ENCODE data around the gene TTC19. TPM values are rescaled to one million over a fixed set of nuclear protein-coding genes. Genes with fewer than 3 reads are reported as not detected.

Gene TTC19
- total and polyA plus RNA-seq, 2 experiments from 2014 or later, result 30.3 to 93.5 TPM

DNA sequence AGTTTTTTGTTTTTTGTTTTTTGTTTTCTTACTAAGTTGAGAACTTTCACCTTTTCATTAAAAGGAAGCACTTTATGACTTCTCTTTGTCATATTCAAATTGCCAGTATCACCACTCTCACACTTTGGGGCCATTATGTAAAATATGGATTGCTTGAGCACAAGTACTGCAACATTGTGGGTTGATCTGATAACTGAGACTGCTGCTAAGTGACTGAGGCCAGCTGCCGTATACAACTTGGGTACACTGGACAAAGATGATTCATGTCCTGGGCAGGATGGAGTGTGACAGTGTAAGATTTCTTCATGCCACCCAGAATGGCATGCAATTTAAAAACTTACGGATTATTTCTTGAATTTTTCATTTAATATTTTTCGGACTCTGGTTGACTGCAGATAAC is 7.8 kb downstream of the TTC19 start:
- Histone ChIP-seq H3K9me2 (ENCODE audit: insufficient read depth) (no peaks in the 10 kb centered on the region), H3K79me2 (replicated peaks; ENCODE audit: insufficient read depth) (peaks cover 27% of the 10 kb centered on the region), H2AFZ (no peak overlapping the region), H3K27ac (ENCODE audit: low read depth) (no peak overlapping the region), H3K4me1 (ENCODE audit: insufficient read depth) (no peaks in the 10 kb centered on the region), H3K4me2 (no peak overlapping the region), H4K20me1 (replicated peaks; ENCODE audit: insufficient read depth) (peaks cover 10% of the 10 kb centered on the region), H3K27me3 (ENCODE audit: insufficient read depth) (no peaks in the 10 kb centered on the region), H3F3A (replicated peaks; ENCODE audit: low read depth) (no peaks in the 10 kb centered on the region; the same call in 1 of the 2 replicates), H3K4me3 (no peak overlapping the region), H3K36me3 (ENCODE audit: insufficient read depth) (peaks cover 69% of the 10 kb centered on the region)
- H3K36me3 Mint-ChIP-seq (ENCODE audit: low read depth), result peaks cover 90% of the 10 kb centered on the region
- no peak overlapping the region for H3K4me3 Mint-ChIP-seq
- TF ChIP-seq EZH2phosphoT487 (IDR thresholded peaks at IDR 0.05; ENCODE audit: unreplicated experiment) (no peak), EZH2 (IDR thresholded peaks at IDR 0.05; ENCODE audit: low read depth, unreplicated experiment) (no peak), CREB1 (CRISPR knock-in tag; IDR thresholded peaks at IDR 0.05; ENCODE audit: low read depth) (no peak), STAT1 (IDR thresholded peaks at IDR 0.05; ENCODE audit: unreplicated experiment) (no peak), POLR2AphosphoS5 (IDR thresholded peaks at IDR 0.05; ENCODE audit: low read depth) (no peak), ZNF331 (CRISPR knock-in tag; IDR thresholded peaks at IDR 0.05; ENCODE audit: low read depth) (no peak), NANOG (IDR thresholded peaks at IDR 0.05; ENCODE audit: borderline replicate concordance) (no peak), JUNB (IDR thresholded peaks at IDR 0.05; ENCODE audit: unreplicated experiment) (no peak), ZNF114 (CRISPR knock-in tag; IDR thresholded peaks at IDR 0.05) (no peak)
- TF ChIP-seq, protein P1, sequence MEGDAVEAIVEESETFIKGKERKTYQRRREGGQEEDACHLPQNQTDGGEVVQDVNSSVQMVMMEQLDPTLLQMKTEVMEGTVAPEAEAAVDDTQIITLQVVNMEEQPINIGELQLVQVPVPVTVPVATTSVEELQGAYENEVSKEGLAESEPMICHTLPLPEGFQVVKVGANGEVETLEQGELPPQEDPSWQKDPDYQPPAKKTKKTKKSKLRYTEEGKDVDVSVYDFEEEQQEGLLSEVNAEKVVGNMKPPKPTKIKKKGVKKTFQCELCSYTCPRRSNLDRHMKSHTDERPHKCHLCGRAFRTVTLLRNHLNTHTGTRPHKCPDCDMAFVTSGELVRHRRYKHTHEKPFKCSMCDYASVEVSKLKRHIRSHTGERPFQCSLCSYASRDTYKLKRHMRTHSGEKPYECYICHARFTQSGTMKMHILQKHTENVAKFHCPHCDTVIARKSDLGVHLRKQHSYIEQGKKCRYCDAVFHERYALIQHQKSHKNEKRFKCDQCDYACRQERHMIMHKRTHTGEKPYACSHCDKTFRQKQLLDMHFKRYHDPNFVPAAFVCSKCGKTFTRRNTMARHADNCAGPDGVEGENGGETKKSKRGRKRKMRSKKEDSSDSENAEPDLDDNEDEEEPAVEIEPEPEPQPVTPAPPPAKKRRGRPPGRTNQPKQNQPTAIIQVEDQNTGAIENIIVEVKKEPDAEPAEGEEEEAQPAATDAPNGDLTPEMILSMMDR (conservative IDR thresholded peaks at IDR 0.05; ENCODE audit: low read depth in 2 of 2), result no peak
- TF ChIP-seq, protein P2, sequence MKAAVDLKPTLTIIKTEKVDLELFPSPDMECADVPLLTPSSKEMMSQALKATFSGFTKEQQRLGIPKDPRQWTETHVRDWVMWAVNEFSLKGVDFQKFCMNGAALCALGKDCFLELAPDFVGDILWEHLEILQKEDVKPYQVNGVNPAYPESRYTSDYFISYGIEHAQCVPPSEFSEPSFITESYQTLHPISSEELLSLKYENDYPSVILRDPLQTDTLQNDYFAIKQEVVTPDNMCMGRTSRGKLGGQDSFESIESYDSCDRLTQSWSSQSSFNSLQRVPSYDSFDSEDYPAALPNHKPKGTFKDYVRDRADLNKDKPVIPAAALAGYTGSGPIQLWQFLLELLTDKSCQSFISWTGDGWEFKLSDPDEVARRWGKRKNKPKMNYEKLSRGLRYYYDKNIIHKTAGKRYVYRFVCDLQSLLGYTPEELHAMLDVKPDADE (IDR thresholded peaks at IDR 0.05), result no peak
- TF ChIP-seq, protein P3, sequence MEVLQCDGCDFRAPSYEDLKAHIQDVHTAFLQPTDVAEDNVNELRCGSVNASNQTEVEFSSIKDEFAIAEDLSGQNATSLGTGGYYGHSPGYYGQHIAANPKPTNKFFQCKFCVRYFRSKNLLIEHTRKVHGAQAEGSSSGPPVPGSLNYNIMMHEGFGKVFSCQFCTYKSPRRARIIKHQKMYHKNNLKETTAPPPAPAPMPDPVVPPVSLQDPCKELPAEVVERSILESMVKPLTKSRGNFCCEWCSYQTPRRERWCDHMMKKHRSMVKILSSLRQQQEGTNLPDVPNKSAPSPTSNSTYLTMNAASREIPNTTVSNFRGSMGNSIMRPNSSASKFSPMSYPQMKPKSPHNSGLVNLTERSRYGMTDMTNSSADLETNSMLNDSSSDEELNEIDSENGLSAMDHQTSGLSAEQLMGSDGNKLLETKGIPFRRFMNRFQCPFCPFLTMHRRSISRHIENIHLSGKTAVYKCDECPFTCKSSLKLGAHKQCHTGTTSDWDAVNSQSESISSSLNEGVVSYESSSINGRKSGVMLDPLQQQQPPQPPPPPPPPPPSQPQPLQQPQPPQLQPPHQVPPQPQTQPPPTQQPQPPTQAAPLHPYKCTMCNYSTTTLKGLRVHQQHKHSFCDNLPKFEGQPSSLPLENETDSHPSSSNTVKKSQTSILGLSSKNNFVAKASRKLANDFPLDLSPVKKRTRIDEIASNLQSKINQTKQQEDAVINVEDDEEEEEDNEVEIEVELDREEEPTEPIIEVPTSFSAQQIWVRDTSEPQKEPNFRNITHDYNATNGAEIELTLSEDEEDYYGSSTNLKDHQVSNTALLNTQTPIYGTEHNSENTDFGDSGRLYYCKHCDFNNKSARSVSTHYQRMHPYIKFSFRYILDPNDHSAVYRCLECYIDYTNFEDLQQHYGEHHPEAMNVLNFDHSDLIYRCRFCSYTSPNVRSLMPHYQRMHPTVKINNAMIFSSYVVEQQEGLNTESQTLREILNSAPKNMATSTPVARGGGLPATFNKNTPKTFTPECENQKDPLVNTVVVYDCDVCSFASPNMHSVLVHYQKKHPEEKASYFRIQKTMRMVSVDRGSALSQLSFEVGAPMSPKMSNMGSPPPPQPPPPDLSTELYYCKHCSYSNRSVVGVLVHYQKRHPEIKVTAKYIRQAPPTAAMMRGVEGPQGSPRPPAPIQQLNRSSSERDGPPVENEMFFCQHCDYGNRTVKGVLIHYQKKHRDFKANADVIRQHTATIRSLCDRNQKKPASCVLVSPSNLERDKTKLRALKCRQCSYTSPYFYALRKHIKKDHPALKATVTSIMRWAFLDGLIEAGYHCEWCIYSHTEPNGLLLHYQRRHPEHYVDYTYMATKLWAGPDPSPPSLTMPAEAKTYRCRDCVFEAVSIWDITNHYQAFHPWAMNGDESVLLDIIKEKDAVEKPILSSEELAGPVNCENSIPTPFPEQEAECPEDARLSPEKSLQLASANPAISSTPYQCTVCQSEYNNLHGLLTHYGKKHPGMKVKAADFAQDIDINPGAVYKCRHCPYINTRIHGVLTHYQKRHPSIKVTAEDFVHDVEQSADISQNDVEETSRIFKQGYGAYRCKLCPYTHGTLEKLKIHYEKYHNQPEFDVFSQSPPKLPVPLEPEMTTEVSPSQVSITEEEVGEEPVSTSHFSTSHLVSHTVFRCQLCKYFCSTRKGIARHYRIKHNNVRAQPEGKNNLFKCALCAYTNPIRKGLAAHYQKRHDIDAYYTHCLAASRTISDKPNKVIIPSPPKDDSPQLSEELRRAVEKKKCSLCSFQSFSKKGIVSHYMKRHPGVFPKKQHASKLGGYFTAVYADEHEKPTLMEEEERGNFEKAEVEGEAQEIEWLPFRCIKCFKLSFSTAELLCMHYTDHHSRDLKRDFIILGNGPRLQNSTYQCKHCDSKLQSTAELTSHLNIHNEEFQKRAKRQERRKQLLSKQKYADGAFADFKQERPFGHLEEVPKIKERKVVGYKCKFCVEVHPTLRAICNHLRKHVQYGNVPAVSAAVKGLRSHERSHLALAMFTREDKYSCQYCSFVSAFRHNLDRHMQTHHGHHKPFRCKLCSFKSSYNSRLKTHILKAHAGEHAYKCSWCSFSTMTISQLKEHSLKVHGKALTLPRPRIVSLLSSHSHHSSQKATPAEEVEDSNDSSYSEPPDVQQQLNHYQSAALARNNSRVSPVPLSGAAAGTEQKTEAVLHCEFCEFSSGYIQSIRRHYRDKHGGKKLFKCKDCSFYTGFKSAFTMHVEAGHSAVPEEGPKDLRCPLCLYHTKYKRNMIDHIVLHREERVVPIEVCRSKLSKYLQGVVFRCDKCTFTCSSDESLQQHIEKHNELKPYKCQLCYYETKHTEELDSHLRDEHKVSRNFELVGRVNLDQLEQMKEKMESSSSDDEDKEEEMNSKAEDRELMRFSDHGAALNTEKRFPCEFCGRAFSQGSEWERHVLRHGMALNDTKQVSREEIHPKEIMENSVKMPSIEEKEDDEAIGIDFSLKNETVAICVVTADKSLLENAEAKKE (CRISPR knock-in tag; IDR thresholded peaks at IDR 0.05), result no peak
- TF ChIP-seq, protein P4, sequence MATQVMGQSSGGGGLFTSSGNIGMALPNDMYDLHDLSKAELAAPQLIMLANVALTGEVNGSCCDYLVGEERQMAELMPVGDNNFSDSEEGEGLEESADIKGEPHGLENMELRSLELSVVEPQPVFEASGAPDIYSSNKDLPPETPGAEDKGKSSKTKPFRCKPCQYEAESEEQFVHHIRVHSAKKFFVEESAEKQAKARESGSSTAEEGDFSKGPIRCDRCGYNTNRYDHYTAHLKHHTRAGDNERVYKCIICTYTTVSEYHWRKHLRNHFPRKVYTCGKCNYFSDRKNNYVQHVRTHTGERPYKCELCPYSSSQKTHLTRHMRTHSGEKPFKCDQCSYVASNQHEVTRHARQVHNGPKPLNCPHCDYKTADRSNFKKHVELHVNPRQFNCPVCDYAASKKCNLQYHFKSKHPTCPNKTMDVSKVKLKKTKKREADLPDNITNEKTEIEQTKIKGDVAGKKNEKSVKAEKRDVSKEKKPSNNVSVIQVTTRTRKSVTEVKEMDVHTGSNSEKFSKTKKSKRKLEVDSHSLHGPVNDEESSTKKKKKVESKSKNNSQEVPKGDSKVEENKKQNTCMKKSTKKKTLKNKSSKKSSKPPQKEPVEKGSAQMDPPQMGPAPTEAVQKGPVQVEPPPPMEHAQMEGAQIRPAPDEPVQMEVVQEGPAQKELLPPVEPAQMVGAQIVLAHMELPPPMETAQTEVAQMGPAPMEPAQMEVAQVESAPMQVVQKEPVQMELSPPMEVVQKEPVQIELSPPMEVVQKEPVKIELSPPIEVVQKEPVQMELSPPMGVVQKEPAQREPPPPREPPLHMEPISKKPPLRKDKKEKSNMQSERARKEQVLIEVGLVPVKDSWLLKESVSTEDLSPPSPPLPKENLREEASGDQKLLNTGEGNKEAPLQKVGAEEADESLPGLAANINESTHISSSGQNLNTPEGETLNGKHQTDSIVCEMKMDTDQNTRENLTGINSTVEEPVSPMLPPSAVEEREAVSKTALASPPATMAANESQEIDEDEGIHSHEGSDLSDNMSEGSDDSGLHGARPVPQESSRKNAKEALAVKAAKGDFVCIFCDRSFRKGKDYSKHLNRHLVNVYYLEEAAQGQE (IDR thresholded peaks at IDR 0.05; ENCODE audit: unreplicated experiment), result no peak
- no peak overlapping the region for H3K27ac Mint-ChIP-seq
- no peaks in the 10 kb centered on the region; the same call in 2 of the 3 replicates for H3K9me3 Mint-ChIP-seq
- peaks cover 8% of the 10 kb centered on the region; the same call in 2 of the 3 replicates for H3K4me1 Mint-ChIP-seq
- no peaks in the 10 kb centered on the region for H3K27me3 Mint-ChIP-seq (ENCODE audit: insufficient read depth, low read depth, poor library complexity)
- DNase-seq (ENCODE audit: low spot score), result no peak
- no peak for ATAC-seq
